Activated naive CD8-positive, alpha-beta T cell treated with anti-CD3 and anti-CD28 coated beads, Interleukin-2, amount 10 ng/mL, durations not matched to agents 7 days and 5 days (primary cell): ENCODE data around the gene ABL1. TPM values are rescaled to one million over a fixed set of nuclear protein-coding genes. Genes with fewer than 3 reads are reported as not detected.

Source experiments
- ATAC-seq: fragments of 150-1000 bp; cut with Tn5 transposase; one replicate; pipeline ENCODE4 v1.10.0; 2021; ENCODE audit warnings: low read depth, moderate library complexity
- POLR2A ChIA-PET: fragments of 350-600 bp; sonication (Branson Sonifier 250); formaldehyde crosslinking; loops from one replicate; lab custom pipeline; 2021; ENCODE audit warnings: antibody characterized with exemption; lab: Charles Lee
- DNase-seq: peaks from one replicate; pipeline ENCODE4 v3.0.0; 2021
- H3K27ac Mint-ChIP-seq: one replicate; pipeline ENCODE4 v1.8.0; 2022; ENCODE audit warnings: mild to moderate bottlenecking, mixed read lengths
- H3K27me3 Mint-ChIP-seq: one replicate; pipeline ENCODE4 v1.8.0; 2022; ENCODE audit warnings: mild to moderate bottlenecking, moderate library complexity, mixed read lengths
- H3K36me3 Mint-ChIP-seq: one replicate; pipeline ENCODE4 v1.8.0; 2021; ENCODE audit warnings: mild to moderate bottlenecking, mixed read lengths
- H3K4me1 Mint-ChIP-seq: one replicate; pipeline ENCODE4 v1.8.0; 2021; ENCODE audit warnings: mixed read lengths
- H3K4me3 Mint-ChIP-seq: one replicate; pipeline ENCODE4 v1.8.0; 2022; ENCODE audit warnings: mild to moderate bottlenecking, moderate library complexity, mixed read lengths
- H3K9me3 Mint-ChIP-seq: one replicate; pipeline ENCODE4 v1.8.0; 2021; ENCODE audit warnings: mixed read lengths
- total RNA-seq, 2 experiments: library from RNA; stranded (reverse); gene quantifications; one replicate each; pipeline ENCODE4 v1.2.3, GENCODE V29; 2021

Gene ABL1
- total RNA-seq, 2 experiments from 2014 or later, result 32.9 to 36.2 TPM

DNA sequence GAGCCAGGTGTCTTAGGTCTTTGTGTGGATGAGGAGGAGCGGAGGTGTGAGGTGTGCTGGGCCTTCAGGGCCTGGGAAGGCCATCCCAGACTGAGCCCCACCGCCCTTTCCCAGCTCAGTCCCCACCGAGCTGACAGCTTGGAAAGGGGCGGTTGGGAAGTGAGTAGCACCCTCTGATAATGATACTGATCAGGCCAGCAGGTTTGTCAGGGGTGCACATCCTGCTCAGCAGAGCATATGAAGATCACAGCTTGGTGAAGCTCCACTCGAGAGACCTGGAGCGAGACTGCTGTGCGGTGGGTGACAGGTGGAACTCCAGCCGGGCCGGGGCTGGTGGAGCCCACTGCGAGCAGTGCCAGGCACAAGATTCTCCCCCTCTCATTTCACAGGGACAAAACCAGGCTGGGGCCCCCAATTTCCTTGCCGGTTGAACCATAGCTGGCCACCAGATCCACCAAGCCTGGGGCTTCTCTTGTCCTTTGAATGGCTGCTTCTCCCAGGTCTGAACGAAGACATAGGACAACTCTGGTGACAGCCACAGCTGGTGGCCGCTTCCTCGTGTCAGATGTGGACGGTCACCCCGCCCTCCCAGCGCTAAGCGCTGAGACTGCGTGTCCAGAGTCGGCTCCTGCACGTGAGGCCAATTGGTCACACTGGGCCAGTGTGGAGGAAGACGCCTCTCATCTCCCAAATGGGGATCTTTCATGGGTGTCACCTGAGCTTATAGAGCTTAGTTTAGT, 53.3 kb downstream of the ABL1 start:
- Mint-ChIP-seq H3K4me3 (no peak overlapping the region), H3K36me3 (no peaks in the 10 kb centered on the region), H3K27ac (no peak overlapping the region), H3K9me3 (no peaks in the 10 kb centered on the region), H3K4me1 (no peaks in the 10 kb centered on the region), H3K27me3 (no peaks in the 10 kb centered on the region)
- POLR2A ChIA-PET, result no interaction called here
- ATAC-seq (no peak), DNase-seq (no peak)

DNA sequence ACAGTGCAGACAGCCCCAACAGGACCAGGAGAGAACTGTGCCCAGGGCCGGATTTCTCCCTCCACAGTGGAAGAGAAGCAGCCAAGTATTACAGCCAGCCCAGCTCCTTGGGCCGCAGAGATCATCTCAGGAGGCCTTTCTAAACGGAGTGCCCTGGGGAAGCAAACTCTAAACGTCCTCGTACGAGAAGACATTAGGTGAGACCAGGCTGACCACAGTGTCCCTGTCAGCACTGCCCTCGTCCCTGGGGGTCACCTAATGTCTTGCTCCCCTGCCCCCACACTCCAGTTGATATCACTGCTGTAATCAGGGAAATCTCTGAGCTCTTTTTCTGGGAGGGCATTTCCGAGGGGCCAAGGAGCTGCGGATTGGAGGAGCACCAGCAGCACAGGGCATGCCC, 55.1 kb downstream of the ABL1 start:
- ATAC-seq (no peak), DNase-seq (no peak)
- no peaks in the 10 kb centered on the region for H3K36me3 Mint-ChIP-seq
- H3K4me1 Mint-ChIP-seq, result no peaks in the 10 kb centered on the region
- H3K9me3 Mint-ChIP-seq, result no peaks in the 10 kb centered on the region
- no peak overlapping the region for H3K27ac Mint-ChIP-seq
- no peak overlapping the region for H3K4me3 Mint-ChIP-seq
- POLR2A ChIA-PET, result interaction anchor here (0.6 kb wide), 1 partner anchor 138 kb away, joined by 3 read pairs; no protein-coding TSS in a partner anchor
- H3K27me3 Mint-ChIP-seq, result no peaks in the 10 kb centered on the region

- no peaks in the 10 kb centered on the region for H3K4me1 Mint-ChIP-seq
- POLR2A ChIA-PET, result no interaction called here
- no peak overlapping the region for H3K4me3 Mint-ChIP-seq
- no peaks in the 10 kb centered on the region for H3K27me3 Mint-ChIP-seq
- no peaks in the 10 kb centered on the region for H3K36me3 Mint-ChIP-seq
- DNase-seq (no peak), ATAC-seq (no peak)
- H3K9me3 Mint-ChIP-seq, result no peaks in the 10 kb centered on the region
- H3K27ac Mint-ChIP-seq, result no peak overlapping the region
These were observed 56.0 kb downstream of the ABL1 start for GRCh38 chr9:130890870-130891687.

DNA sequence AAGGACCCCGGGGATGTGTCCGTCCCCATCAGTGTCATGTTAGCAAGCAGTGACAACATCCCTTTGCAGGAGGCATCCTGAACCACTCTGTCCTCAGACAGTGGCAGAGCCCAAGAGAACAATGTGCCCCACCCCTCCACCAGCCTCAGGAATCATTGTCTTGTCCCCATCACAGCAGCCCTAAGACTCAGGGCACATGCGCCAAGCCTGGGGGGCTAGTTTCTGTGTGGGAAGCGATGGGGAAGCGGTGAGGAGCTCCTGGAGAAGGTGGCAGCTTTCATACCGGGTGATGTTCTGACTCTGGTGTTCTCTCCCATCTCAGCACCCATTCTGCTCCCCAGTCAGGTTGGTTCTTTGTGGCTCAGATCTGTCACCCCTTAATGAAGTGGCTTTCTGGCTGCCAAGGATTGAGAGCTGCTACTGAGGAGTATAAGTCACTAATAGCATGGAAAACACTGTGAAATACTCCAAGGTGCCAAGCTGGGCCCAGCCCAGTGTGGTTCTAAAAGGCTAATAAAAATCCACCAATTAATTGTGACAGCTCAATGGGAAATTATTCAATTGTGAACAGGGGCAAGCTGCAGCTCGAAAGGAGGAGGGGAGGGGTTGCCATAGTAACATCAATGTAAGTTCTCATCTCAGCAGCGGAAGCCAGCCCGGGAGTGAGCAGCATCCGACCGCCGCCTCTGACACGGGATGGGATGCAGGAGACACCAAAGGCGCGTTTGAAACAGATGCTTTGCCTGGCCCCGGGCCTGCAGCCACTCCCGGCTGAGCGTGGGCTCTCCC, 56.8 kb downstream of the ABL1 start:
- no peak overlapping the region for H3K27ac Mint-ChIP-seq
- no peaks in the 10 kb centered on the region for H3K9me3 Mint-ChIP-seq
- ATAC-seq, result no peak
- H3K4me3 Mint-ChIP-seq, result no peak overlapping the region
- H3K36me3 Mint-ChIP-seq, result no peaks in the 10 kb centered on the region
- H3K4me1 Mint-ChIP-seq, result no peaks in the 10 kb centered on the region
- no peaks in the 10 kb centered on the region for H3K27me3 Mint-ChIP-seq
- DNase-seq, result no peak
- POLR2A ChIA-PET, result no interaction called here

GRCh38 chr9:130892477-130893304, 57.6 kb downstream of the ABL1 start:
- no peak overlapping the region for H3K4me3 Mint-ChIP-seq
- H3K36me3 Mint-ChIP-seq, result no peaks in the 10 kb centered on the region
- no peak for DNase-seq
- no peaks in the 10 kb centered on the region for H3K9me3 Mint-ChIP-seq
- POLR2A ChIA-PET, result no interaction called here
- H3K4me1 Mint-ChIP-seq, result no peaks in the 10 kb centered on the region
- ATAC-seq, result no peak
- no peaks in the 10 kb centered on the region for H3K27me3 Mint-ChIP-seq
- no peak overlapping the region for H3K27ac Mint-ChIP-seq

GRCh38 chr9:130893341-130894101, 58.5 kb downstream of the ABL1 start:
- Mint-ChIP-seq H3K4me1 (no peaks in the 10 kb centered on the region), H3K4me3 (no peak overlapping the region), H3K27me3 (no peaks in the 10 kb centered on the region), H3K27ac (no peak overlapping the region), H3K36me3 (no peaks in the 10 kb centered on the region), H3K9me3 (no peaks in the 10 kb centered on the region)
- POLR2A ChIA-PET, result no interaction called here
- DNase-seq (no peak), ATAC-seq (no peak)

GRCh38 chr9:130894546-130894945, 59.5 kb downstream of the ABL1 start:
- Mint-ChIP-seq H3K4me3 (no peak overlapping the region), H3K27ac (no peak overlapping the region), H3K36me3 (no peaks in the 10 kb centered on the region), H3K4me1 (no peaks in the 10 kb centered on the region), H3K27me3 (no peaks in the 10 kb centered on the region), H3K9me3 (no peaks in the 10 kb centered on the region)
- ATAC-seq (no peak), DNase-seq (no peak)
- POLR2A ChIA-PET, result no interaction called here

DNA sequence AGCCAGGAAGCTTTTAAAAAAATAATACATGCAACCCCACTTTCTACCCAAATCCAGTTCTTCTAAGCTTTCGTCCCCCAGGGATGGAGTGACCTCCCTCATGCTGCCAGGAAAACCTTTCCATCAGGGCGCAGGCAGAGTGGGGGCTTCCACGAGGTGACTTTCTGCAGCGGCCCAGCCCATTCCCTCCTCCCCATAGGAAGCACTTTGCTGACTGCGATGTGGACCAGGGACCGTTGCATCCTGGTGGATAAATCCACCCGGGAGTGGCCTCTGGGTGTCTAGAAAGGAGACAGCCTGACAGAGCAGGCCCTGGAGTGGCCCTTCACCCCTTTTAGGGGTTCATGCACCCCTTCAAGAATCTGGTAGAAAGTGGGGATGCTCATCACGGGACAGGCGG, 60.0 kb downstream of the ABL1 start:
- ATAC-seq (no peak), DNase-seq (no peak)
- H3K27ac Mint-ChIP-seq, result no peak overlapping the region
- H3K4me3 Mint-ChIP-seq, result no peak overlapping the region
- H3K9me3 Mint-ChIP-seq, result no peaks in the 10 kb centered on the region
- no peaks in the 10 kb centered on the region for H3K27me3 Mint-ChIP-seq
- POLR2A ChIA-PET, result no interaction called here
- no peaks in the 10 kb centered on the region for H3K36me3 Mint-ChIP-seq
- no peaks in the 10 kb centered on the region for H3K4me1 Mint-ChIP-seq

DNA sequence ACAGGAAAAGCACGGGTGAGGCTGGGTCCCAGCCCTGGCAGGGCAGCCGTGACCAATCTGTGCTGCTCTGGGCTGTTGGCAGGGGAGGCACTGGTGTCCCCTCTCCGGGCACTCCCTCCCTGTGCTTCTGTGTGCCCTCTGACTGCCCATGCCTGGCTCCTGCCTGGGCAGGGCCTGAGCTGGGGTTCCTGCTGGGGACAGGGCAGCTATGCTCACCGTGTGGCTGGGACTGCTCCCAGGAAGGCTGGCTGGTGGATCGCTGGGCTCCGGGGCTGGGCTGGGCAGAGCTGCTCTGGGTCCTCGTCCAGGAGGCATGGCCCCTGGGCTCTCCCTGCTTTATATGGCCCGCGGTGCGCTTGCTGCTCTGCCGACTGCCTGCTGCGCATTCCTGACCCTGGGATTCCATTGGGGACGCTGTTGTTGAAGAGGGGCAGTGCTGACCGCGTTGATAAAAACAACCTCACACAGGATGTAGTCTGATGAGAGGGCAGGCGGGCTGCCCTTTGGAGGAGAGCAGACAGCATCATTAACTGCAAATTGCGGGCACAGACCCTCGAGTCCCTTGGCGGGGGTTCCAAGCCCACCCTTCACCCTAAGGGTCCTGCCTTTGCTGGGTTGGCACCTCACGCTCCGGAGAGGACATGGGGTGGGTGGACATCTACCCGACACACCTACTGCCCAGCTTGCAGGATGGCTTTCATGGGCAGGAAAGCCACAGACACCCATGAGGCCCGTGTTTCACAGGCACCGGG, 60.6 kb downstream of the ABL1 start:
- no peaks in the 10 kb centered on the region for H3K27me3 Mint-ChIP-seq
- POLR2A ChIA-PET, result no interaction called here
- H3K4me3 Mint-ChIP-seq, result no peak overlapping the region
- ATAC-seq (no peak), DNase-seq (no peak)
- H3K27ac Mint-ChIP-seq, result no peak overlapping the region
- H3K36me3 Mint-ChIP-seq, result no peaks in the 10 kb centered on the region
- no peaks in the 10 kb centered on the region for H3K4me1 Mint-ChIP-seq
- no peaks in the 10 kb centered on the region for H3K9me3 Mint-ChIP-seq

GRCh38 chr9:130896233-130897014, 61.4 kb downstream of the ABL1 start, which contains the start of gene QRFP:
TSS of gene QRFP (minus strand) at chr9:130896812. CDS start at chr9:130893838, 2,974 bp downstream.
- no peak within 1 kb of the TSS for H3K27ac Mint-ChIP-seq
- DNase-seq (no peak), ATAC-seq (no peak)
- POLR2A ChIA-PET, result no interaction called here
- no peaks in the 10 kb centered on the region for H3K9me3 Mint-ChIP-seq
- H3K4me1 Mint-ChIP-seq, result no peaks in the 10 kb centered on the region
- no peaks in the 10 kb centered on the region for H3K27me3 Mint-ChIP-seq
- H3K36me3 Mint-ChIP-seq, result no peaks in the 10 kb centered on the region
- no peak within 1 kb of the TSS for H3K4me3 Mint-ChIP-seq

DNA sequence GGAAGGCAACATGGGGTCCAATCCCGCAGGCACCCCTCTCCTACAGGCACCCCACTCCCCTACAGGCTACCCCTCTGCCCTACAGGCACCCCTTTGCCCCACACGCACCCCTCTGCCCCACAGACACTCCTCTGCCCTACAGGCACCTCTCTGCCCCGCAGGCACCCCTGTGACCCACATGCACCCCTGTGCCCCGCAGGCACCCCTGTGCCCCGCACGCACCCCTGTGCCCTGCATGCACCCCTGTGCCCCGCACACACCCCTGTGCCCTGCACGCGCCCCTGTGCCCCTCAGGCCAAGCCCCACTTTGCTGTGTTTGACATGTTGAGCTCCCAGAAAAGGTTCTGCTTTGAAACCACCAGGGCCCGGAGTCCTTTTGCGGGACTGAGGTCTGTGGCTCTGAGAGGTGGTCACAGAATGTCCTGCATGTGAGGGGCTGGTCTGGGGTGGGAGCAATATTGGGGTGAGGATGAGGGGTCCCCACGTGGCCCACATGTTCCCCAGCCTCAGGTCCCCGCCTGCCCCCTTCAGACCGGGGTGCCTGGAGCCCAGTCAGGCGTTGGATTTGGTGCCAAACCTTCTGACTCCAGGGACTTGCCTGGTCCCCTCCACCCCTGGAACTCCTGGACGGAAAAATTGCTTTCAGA, 62.2 kb downstream of the ABL1 start:
- Mint-ChIP-seq H3K4me3 (no peak overlapping the region), H3K4me1 (no peaks in the 10 kb centered on the region), H3K9me3 (no peaks in the 10 kb centered on the region), H3K27ac (no peak overlapping the region), H3K36me3 (no peaks in the 10 kb centered on the region), H3K27me3 (no peaks in the 10 kb centered on the region)
- POLR2A ChIA-PET, result no interaction called here
- ATAC-seq, result no peak
- DNase-seq, result no peak
